ENCODE measurements around the gene CSH2.
"Not testable (repeated sequence)": the region's sequence is repeated elsewhere in the genome, so short reads cannot be mapped to it uniquely, and the experiment has no call there.

The CSH2 gene

GRCh38 chr17:63873577-63873976 is at the start of gene CSH2:
TSS of gene CSH2 (minus strand) at chr17:63873677. CDS start at chr17:63873614, 63 bp downstream.
- DNase-seq: not testable (repeated sequence)

DNA sequence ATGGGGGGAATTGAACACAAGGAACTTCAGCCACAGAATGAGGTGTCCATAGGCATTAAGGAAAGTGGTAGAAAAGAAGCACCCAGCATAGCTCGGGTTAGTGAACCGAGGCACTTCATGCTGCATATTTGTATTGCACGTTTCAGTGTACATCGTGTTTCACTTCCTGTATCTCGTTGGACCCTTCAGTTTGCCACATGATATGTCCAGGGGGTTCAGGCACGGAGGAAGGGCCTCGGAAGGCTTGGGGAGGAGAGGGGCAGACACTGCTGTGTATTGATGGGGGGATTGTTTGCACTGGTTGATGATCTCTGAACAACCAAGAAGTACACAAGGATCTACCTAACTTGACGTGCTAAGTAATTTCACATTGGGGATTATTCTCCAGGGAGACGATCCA is 48.9 kb upstream of the CSH2 start:
- DNase-seq: not testable (repeated sequence)

- DNase-seq: not testable (repeated sequence)
Measured at GRCh38 chr17:63920779-63921178, 47.3 kb upstream of the CSH2 start.

DNA sequence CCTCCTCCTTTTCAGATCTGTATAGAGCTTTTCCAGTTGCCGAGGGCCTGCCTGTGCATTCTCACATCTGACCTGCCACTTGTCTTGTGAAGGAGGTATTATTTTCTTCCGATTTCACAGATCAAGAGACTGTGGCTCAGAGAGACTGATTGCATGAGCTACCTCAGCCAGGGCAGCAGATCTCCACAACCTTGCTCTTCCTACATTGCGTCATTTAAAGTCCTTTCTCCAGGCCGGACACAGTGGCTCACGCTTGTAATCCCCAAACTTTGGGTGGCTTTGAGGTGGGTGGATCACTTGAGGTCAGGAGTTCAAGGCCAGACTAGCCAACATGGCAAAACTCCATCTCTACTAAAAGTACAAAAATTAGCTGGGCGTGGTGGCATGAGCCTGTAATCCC is 46.6 kb upstream of the CSH2 start:
- not testable (repeated sequence) for DNase-seq

GRCh38 chr17:63919311-63919723 is 45.8 kb upstream of the CSH2 start:
- DNase-seq: no peak

DNA sequence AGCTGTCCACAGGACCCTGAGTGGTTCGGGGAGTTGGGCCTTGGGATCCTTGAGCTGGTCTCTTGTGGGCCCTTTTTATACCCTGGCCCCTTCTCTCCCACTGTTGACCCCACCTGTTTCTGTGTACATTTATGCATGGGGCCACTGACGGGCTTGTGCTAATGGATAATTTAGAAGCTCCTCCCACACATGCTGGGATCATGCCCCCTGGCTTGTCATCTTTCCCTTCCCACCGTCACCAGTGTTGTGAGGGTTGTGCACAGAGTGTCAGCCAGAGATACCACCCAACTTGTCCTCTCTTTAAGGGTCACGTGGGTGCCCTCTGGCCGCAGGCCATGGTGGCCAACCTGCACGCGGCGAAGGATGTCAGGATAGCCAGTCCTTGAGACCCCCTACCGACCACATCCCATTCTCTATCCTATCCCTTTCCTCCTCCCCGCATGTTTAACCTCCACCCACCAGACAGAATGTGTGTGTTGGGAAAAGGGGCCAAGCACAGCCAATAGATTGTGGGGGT is 45.4 kb upstream of the CSH2 start, which contains the start of gene GH1:
TSS of gene GH1 (minus strand) at position 51 of the 517 bp plus-strand sequence. CDS start 63 bp downstream, outside the sequence.
- DNase-seq: not testable (repeated sequence)

- no peak for DNase-seq
Measured at GRCh38 chr17:63918305-63918704, 44.8 kb upstream of the CSH2 start.

DNA sequence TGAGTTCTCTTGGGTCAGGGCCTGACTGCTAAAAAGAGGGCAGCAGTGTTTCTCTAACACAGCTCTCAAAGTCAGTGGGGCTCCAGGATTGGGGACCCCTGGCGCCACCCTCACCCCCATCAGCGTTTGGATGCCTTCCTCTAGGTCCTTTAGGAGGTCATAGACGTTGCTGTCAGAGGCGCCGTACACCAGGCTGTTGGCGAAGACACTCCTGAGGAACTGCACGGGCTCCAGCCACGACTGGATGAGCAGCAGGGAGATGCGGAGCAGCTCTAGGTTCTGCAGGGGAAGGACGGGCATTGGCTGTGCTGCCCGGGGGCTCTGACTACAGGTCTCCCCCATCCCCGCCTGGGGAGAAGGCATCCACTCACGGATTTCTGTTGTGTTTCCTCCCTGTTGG is 44.2 kb upstream of the CSH2 start:
- DNase-seq: no peak

- not testable (repeated sequence) for DNase-seq
Measured at GRCh38 chr17:63917206-63917605, 43.7 kb upstream of the CSH2 start.

- no peak for DNase-seq
Measured at GRCh38 chr17:63916566-63917185, 43.2 kb upstream of the CSH2 start.

DNA sequence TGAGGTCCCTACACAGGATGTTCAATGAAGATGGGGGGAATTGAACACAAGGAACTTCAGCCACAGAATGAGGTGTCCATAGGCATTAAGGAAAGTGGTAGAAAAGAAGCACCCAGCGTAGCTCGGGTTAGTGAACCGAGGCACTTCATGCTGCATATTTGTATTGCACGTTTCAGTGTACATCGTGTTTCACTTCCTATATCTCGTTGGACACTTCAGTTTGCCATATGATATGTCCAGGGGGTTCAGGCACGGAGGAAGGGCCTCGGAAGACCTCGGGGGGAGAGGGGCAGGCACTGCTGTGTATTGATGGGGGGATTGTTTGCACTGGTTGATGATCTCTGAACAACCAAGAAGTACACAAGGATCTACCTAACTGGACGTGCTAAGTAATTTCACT is 42.3 kb upstream of the CSH2 start:
- DNase-seq: not testable (repeated sequence)

DNA sequence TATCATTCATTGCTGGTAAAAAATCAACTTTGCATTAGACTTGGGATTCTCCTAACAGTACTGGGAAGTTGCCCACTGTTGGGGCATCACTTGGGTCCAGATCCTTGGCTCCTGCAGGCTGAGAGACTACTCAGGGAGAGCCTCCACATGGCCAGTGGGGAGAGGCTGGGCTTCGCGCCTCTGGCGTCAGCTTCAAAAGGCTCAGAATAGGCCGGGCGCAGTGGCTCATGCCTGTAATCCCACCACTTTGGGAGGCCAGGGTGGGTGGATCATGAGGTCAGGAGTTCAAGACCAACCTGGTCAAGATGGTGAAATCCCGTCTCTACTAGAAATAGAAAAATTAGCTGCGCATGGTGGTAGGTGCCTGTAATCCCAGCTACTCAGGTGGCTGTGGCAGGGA is 41.0 kb upstream of the CSH2 start:
- DNase-seq: no peak

DNA sequence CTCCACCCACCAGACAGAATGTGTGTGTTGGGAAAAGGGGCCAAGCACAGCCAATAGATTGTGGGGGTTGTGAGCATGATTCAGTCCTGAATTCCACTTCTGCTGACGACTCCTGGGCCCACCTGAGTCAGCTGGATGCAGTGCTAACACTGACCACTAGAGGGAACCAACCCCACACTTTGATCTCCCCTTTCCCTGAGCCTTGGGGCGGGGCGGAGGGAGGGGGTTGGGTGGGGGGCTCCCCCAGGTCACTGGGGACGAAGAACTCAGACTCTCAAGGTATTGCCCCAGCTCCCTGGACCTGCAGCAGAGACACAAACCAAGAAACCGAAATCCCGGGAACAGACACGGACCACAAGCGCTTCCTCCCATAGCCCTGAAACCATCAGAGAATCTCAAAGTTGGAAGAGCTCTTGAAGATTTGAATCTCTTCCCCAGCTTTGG is 38.2 kb upstream of the CSH2 start:
- no peak for DNase-seq

- DNase-seq: no peak
Measured at GRCh38 chr17:63911041-63911635, 37.7 kb upstream of the CSH2 start, which contains the start of gene CSHL1. TSS of gene CSHL1 (minus strand) at chr17:63911258. CDS start at chr17:63911196, 62 bp downstream.

DNA sequence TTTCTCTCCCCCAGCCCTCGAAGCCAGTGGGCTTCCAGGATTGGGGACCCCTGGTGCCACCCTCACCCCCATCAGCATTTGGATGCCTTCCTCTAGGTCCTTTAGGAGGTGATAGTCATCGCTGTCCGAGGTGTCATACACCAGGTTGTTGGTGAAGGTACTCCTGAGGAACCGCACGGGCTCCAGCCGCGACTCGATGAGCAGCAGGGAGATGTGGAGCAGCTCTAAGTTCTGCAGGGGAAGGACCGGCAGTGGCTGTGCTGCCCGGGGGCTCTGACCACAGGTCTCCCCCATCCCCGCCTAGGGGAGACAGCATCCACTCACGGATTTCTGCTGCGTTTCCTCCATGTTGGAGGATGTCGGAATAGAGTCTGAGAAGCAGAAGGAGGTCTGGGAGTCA is 36.6 kb upstream of the CSH2 start:
- no peak for DNase-seq

DNA sequence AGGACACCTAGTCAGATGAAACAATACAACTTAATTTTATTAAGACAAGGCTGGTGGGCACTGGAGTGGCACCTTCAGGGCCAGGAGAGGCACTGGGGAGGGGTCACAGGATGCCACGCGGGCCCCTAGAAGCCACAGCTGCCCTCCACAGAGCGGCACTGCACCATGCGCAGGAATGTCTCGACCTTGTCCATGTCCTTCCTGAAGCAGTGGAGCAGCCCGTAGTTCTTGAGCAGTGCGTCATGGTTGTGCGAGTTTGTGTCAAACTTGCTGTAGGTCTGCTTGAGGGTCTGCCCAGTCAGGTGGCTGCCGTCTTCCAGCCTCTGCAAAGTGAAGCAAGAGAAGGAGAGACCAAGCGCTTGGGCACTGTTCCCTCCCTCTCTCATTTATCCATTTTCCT is 36.1 kb upstream of the CSH2 start:
- DNase-seq: not testable (repeated sequence)

GRCh38 chr17:63907161-63907778 is 33.8 kb upstream of the CSH2 start:
- not testable (repeated sequence) for DNase-seq

- DNase-seq: not testable (repeated sequence)
Measured at GRCh38 chr17:63904796-63905195, 31.3 kb upstream of the CSH2 start.

GRCh38 chr17:63903787-63904201 is 30.3 kb upstream of the CSH2 start:
- not testable (repeated sequence) for DNase-seq

GRCh38 chr17:63901971-63902370 is 28.5 kb upstream of the CSH2 start:
- DNase-seq: not testable (repeated sequence)

- not testable (repeated sequence) for DNase-seq
Measured at GRCh38 chr17:63898899-63899798, 25.7 kb upstream of the CSH2 start.

GRCh38 chr17:63896524-63897354 is 23.3 kb upstream of the CSH2 start, which contains the start of gene CSH1:
TSS of gene CSH1 (minus strand) at chr17:63896574. CDS start at chr17:63896511, 63 bp downstream.
- DNase-seq: not testable (repeated sequence)

All from DMS79 (cell line).